Liver (tissue), 9 donors: Measurements from ENCODE around the gene IRF2. TPM values are rescaled to one million over a fixed set of nuclear protein-coding genes. Genes with fewer than 3 reads are reported as not detected.

Source experiments
- DNase-seq: peaks from one replicate; pipeline ENCODE4 v3.0.0-alpha.2; 2017; ENCODE audit warnings: low spot score
- H3K27ac ChIP-seq, 2 donors: one replicate each; pipeline ENCODE4 v1.7.0; 2013; ENCODE audit warnings: inconsistent platforms in 2 of 2, low read length in 2 of 2, control low read depth in 1 of 2, low read depth in 1 of 2, mild to moderate bottlenecking in 1 of 2
- H3K27me3 ChIP-seq, 4 donors: one replicate each; pipeline versions ENCODE4 v1.6.1 to v1.7.0; 2013; ENCODE audit warnings: low read length in 3 of 4, inconsistent platforms in 1 of 4, mild to moderate bottlenecking in 1 of 4, moderate library complexity in 1 of 4; ENCODE audit not compliant: control insufficient read depth in 4 of 4, insufficient read depth in 4 of 4
- H3K36me3 ChIP-seq, 4 donors: one replicate each; pipeline versions ENCODE4 v1.6.1 to v1.7.0; 2013; ENCODE audit warnings: low read length in 3 of 4, mild to moderate bottlenecking in 3 of 4, low read depth in 1 of 4, moderate library complexity in 1 of 4; ENCODE audit not compliant: control insufficient read depth in 4 of 4, insufficient read depth in 3 of 4
- H3K4me1 ChIP-seq, 4 donors: one replicate each; pipeline versions ENCODE4 v1.6.1 to v1.7.0; 2013; ENCODE audit warnings: low read length in 3 of 4, mild to moderate bottlenecking in 3 of 4, moderate library complexity in 1 of 4; ENCODE audit not compliant: control insufficient read depth in 4 of 4, insufficient read depth in 4 of 4
- H3K4me3 ChIP-seq, 3 donors: one replicate each; pipeline versions ENCODE4 v1.6.1 to v1.7.0; 2013; ENCODE audit warnings: low read length in 3 of 3, control low read depth in 1 of 3, low read depth in 1 of 3, mild to moderate bottlenecking in 1 of 3
- H3K9ac ChIP-seq, 2 donors: one replicate each; pipeline ENCODE4 v1.7.0; 2013; ENCODE audit warnings: low read length in 2 of 2, mild to moderate bottlenecking in 2 of 2, moderate library complexity in 2 of 2, control low read depth in 1 of 2, low read depth in 1 of 2
- H3K9me3 ChIP-seq, 4 donors: one replicate each; pipeline versions ENCODE4 v1.6.1 to v1.7.0; 2013; ENCODE audit warnings: low read length in 3 of 4; ENCODE audit not compliant: control insufficient read depth in 4 of 4
- EGR1 ChIP-seq, 2 donors: IDR thresholded peaks; 2 replicates each; pipeline ENCODE4 v1.6.1; 2016 to 2018; ENCODE audit warnings: antibody characterized with exemption in 2 of 2, low read depth in 2 of 2
- FOXA1 ChIP-seq: IDR thresholded peaks from 2 replicates; pipeline ENCODE4 v1.6.1; 2016; ENCODE audit warnings: antibody characterized with exemption
- FOXA2 ChIP-seq: IDR thresholded peaks from 2 replicates; pipeline ENCODE4 v1.6.1; 2016; ENCODE audit warnings: antibody characterized with exemption
- GABPA ChIP-seq, 2 donors: IDR thresholded peaks in 1 of 2; conservative IDR thresholded peaks in 1 of 2; 2 replicates each; pipeline ENCODE4 v1.6.1; 2016; ENCODE audit warnings: antibody characterized with exemption in 2 of 2, mild to moderate bottlenecking in 1 of 2, moderate library complexity in 1 of 2
- HNF4A ChIP-seq, 2 donors: conservative IDR thresholded peaks; 2 replicates each; pipeline ENCODE4 v1.6.1; 2016; ENCODE audit warnings: antibody characterized with exemption in 2 of 2, mild to moderate bottlenecking in 2 of 2
- HNF4G ChIP-seq: IDR thresholded peaks from 2 replicates; pipeline ENCODE4 v1.6.1; 2016; ENCODE audit warnings: antibody characterized with exemption
- JUND ChIP-seq, 2 donors: IDR thresholded peaks; 2 replicates each; pipeline ENCODE4 v1.6.1; 2016; ENCODE audit warnings: antibody characterized with exemption in 2 of 2
- NR2F2 ChIP-seq: IDR thresholded peaks from 2 replicates; pipeline ENCODE4 v1.6.1; 2016; ENCODE audit warnings: antibody characterized with exemption
- RAD21 ChIP-seq, 2 donors: IDR thresholded peaks; 2 replicates each; pipeline ENCODE4 v1.6.1; 2016; ENCODE audit warnings: antibody characterized with exemption in 2 of 2, mild to moderate bottlenecking in 2 of 2
- RXRA ChIP-seq, 2 donors: IDR thresholded peaks; 2 replicates each; pipeline ENCODE4 v1.6.1; 2017 to 2018; ENCODE audit warnings: antibody characterized with exemption in 2 of 2, mild to moderate bottlenecking in 1 of 2
- SP1 ChIP-seq: IDR thresholded peaks from 2 replicates; pipeline ENCODE4 v1.6.1; 2018; ENCODE audit warnings: antibody characterized with exemption, mild to moderate bottlenecking
- TAF1 ChIP-seq: conservative IDR thresholded peaks from 2 replicates; pipeline ENCODE4 v1.6.1; 2016; ENCODE audit warnings: antibody characterized with exemption, mild to moderate bottlenecking
- YY1 ChIP-seq: IDR thresholded peaks from 2 replicates; pipeline ENCODE4 v1.6.1; 2016; ENCODE audit warnings: antibody characterized with exemption, mild to moderate bottlenecking
- WGBS: extraction: QIAGEN DNeasy Blood & Tissue Kit; methylation state at CpG from one replicate; pipeline ENCODE4 v1.1.7; 2013; 5-methylcytosine and 5-hydroxymethylcytosine counted together
- polyA plus RNA-seq, 2 donors: library from polyadenylated mRNA; stranded (reverse) in 1 of 2; unstranded in 1 of 2; fragments of 200-250 nt in 1 of 2; fragments of >200 nt in 1 of 2; fragmentation: Nextera tagmentation in 1 of 2; extraction: Ambion mirVana in 1 of 2; gene quantifications; one replicate each; pipeline versions ENCODE4 v1.2.1 to v1.2.3, GENCODE V29; 2013 to 2015
- total RNA-seq, 2 donors: library from RNA; depleted of rRNA; stranded (reverse); fragments of >200 nt; gene quantifications; one replicate each; pipeline ENCODE4 v1.2.3, GENCODE V29; 2014
- TF ChIP-seq, protein P1 (sequence below): fragments of 150-350 bp; IDR thresholded peaks from 2 replicates; pipeline ENCODE4 v1.5.1; 2017; ENCODE audit warnings: improper control_type of control experiment, low read depth, low read length; ENCODE audit not compliant: missing input control
- TF ChIP-seq, protein P2 (sequence below): IDR thresholded peaks from 2 replicates; pipeline ENCODE4 v1.6.1; 2016; ENCODE audit warnings: antibody characterized with exemption
- TF ChIP-seq, protein P3 (sequence below): IDR thresholded peaks from 2 replicates; pipeline ENCODE4 v1.6.1; 2016; ENCODE audit warnings: antibody characterized with exemption
- TF ChIP-seq, protein P4 (sequence below): IDR thresholded peaks from 2 replicates; pipeline ENCODE4 v1.6.1; 2016; ENCODE audit warnings: antibody characterized with exemption, mild to moderate bottlenecking
- TF ChIP-seq, protein P5 (sequence below): IDR thresholded peaks from 2 replicates; pipeline ENCODE4 v1.6.1; 2016; ENCODE audit warnings: antibody characterized with exemption
- donor health status: healthy.
- donor health status: healthy.
- donor health status: healthy.
- donor health status: healthy.
- donor health status: healthy.

Gene IRF2
- total and polyA plus RNA-seq, 4 donors: 12.9 to 25.5 (median 22.2) TPM

DNA sequence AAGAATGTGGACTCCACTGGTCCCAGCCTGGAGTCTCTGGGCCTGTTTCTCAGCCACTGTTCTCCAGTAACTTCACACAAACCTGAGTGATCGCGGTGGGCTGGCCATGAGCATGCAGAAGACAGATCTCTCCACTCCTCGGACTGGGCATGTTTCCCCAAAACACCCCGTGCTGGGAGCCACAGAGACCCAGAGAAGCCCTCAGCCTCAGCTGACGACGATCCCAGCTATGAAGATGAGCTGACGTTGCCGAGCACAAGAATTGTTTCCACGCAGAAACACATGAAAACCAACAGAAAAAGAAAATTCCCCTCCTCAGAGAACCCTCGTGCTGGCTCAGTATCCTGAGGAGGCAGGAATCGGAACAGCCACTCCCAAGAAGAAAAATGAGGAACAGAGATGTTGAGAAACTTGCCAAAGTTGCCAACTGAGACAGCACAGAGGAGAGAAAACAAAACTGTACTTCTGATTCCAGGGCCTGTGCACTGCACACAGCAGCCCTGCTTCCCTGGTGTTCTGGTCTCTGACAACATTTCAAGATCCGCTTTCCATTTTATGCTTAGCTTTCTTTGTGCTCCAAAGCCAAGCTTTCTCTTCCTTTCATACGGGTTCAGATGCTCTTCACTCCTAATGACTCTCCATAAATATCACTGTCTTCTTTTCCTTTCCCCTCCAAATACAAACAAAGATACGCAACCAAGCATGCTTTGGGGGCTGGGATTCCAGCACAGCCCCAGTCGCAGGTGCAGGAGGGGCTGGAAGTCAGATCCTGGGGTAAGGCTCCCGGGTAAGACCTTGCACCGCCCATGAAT is 81.4 kb downstream of the IRF2 start:
- Histone ChIP-seq H3K4me1 (no peaks in the 10 kb centered on the region), H3K9ac (no peak overlapping the region), H3K4me3 (no peak overlapping the region), H3K9me3 (no peaks in the 10 kb centered on the region), H3K27me3 (no peaks in the 10 kb centered on the region), H3K36me3 (peaks cover 10 to 76% (median 54%) of the 10 kb centered on the region in 4 donors), H3K27ac (peak overlapping the region; percentile 45 to 56)
- TF ChIP-seq SP1: no peak
- no peak for TF ChIP-seq TAF1
- TF ChIP-seq, protein P1, sequence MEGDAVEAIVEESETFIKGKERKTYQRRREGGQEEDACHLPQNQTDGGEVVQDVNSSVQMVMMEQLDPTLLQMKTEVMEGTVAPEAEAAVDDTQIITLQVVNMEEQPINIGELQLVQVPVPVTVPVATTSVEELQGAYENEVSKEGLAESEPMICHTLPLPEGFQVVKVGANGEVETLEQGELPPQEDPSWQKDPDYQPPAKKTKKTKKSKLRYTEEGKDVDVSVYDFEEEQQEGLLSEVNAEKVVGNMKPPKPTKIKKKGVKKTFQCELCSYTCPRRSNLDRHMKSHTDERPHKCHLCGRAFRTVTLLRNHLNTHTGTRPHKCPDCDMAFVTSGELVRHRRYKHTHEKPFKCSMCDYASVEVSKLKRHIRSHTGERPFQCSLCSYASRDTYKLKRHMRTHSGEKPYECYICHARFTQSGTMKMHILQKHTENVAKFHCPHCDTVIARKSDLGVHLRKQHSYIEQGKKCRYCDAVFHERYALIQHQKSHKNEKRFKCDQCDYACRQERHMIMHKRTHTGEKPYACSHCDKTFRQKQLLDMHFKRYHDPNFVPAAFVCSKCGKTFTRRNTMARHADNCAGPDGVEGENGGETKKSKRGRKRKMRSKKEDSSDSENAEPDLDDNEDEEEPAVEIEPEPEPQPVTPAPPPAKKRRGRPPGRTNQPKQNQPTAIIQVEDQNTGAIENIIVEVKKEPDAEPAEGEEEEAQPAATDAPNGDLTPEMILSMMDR: no peak
- TF ChIP-seq, protein P2, sequence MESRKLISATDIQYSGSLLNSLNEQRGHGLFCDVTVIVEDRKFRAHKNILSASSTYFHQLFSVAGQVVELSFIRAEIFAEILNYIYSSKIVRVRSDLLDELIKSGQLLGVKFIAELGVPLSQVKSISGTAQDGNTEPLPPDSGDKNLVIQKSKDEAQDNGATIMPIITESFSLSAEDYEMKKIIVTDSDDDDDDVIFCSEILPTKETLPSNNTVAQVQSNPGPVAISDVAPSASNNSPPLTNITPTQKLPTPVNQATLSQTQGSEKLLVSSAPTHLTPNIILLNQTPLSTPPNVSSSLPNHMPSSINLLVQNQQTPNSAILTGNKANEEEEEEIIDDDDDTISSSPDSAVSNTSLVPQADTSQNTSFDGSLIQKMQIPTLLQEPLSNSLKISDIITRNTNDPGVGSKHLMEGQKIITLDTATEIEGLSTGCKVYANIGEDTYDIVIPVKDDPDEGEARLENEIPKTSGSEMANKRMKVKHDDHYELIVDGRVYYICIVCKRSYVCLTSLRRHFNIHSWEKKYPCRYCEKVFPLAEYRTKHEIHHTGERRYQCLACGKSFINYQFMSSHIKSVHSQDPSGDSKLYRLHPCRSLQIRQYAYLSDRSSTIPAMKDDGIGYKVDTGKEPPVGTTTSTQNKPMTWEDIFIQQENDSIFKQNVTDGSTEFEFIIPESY: no peak
- TF ChIP-seq, protein P3, sequence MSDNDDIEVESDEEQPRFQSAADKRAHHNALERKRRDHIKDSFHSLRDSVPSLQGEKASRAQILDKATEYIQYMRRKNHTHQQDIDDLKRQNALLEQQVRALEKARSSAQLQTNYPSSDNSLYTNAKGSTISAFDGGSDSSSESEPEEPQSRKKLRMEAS: peak; percentile 21
- TF ChIP-seq FOXA2: no peak
- WGBS: 78% methylated on average over 17 of the region's 17 CpGs
- DNase-seq: no peak

DNA sequence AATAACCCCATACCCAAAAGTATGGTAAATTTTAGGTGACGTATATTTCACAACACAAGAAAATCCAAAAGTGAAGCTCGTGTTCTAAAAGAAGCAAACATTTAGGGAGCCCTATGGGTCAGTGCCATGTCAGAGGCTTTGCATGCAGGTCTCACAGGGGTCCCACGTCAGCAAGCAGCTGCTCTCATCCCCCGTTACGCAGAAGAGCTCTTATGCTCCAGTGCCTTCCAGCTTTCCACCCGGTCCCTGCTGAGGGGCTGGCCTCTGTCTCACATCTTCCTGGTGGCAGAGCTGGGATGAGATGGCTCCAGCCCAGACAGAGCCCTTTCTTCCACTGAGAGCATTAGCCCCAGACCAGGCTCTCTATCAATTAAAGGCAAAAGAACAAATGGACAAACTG is 82.0 kb downstream of the IRF2 start:
- no peak overlapping the region for H3K4me3 ChIP-seq
- DNase-seq: no peak
- 94% methylated on average over 6 of the region's 6 CpGs for WGBS

More for the DNA sequence above, 82.0 kb downstream of the IRF2 start:
- Histone ChIP-seq H3K9me3 (no peaks in the 10 kb centered on the region), H3K4me1 (no peaks in the 10 kb centered on the region), H3K27ac (peak overlapping the region; percentile 45 to 56), H3K27me3 (no peaks in the 10 kb centered on the region), H3K36me3 (peaks cover 10 to 77% (median 50%) of the 10 kb centered on the region in 4 donors), H3K9ac (no peak overlapping the region)
- TF ChIP-seq, protein P1: no peak
- TF ChIP-seq, protein P2: no peak
- TF ChIP-seq EGR1 (IDR thresholded peaks at IDR 0.05; ENCODE audit: low read depth in 2 of 2) (no peak), NR2F2 (no peak), FOXA2 (no peak), RAD21 (IDR thresholded peaks at IDR 0.05) (no peak), SP1 (no peak), FOXA1 (no peak), HNF4G (no peak), RXRA (IDR thresholded peaks at IDR 0.05) (no peak), TAF1 (no peak), YY1 (no peak), HNF4A (conservative IDR thresholded peaks at IDR 0.05) (no peak), JUND (IDR thresholded peaks at IDR 0.05) (no peak), GABPA (IDR thresholded peaks at IDR 0.05 in 1 of 2, conservative IDR thresholded peaks at IDR 0.05 in 1 of 2) (no peak)
- TF ChIP-seq, protein P4, sequence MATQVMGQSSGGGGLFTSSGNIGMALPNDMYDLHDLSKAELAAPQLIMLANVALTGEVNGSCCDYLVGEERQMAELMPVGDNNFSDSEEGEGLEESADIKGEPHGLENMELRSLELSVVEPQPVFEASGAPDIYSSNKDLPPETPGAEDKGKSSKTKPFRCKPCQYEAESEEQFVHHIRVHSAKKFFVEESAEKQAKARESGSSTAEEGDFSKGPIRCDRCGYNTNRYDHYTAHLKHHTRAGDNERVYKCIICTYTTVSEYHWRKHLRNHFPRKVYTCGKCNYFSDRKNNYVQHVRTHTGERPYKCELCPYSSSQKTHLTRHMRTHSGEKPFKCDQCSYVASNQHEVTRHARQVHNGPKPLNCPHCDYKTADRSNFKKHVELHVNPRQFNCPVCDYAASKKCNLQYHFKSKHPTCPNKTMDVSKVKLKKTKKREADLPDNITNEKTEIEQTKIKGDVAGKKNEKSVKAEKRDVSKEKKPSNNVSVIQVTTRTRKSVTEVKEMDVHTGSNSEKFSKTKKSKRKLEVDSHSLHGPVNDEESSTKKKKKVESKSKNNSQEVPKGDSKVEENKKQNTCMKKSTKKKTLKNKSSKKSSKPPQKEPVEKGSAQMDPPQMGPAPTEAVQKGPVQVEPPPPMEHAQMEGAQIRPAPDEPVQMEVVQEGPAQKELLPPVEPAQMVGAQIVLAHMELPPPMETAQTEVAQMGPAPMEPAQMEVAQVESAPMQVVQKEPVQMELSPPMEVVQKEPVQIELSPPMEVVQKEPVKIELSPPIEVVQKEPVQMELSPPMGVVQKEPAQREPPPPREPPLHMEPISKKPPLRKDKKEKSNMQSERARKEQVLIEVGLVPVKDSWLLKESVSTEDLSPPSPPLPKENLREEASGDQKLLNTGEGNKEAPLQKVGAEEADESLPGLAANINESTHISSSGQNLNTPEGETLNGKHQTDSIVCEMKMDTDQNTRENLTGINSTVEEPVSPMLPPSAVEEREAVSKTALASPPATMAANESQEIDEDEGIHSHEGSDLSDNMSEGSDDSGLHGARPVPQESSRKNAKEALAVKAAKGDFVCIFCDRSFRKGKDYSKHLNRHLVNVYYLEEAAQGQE: no peak
- TF ChIP-seq, protein P5, sequence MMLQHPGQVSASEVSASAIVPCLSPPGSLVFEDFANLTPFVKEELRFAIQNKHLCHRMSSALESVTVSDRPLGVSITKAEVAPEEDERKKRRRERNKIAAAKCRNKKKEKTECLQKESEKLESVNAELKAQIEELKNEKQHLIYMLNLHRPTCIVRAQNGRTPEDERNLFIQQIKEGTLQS: no peak
